DMS114 treated with DMSO at 0.1 percent for 48 hours (cell line): ENCODE measurements around the gene DNM1.

Source experiments
- DNase-seq: peaks from one replicate; lab custom pipeline; 2025; ENCODE audit not compliant: unreplicated experiment; lab: John Stamatoyannopoulos, UW

Gene DNM1

GRCh38 chr9:128203024-128203706, at the start of gene DNM1:
Gene DNM1 (plus strand): TSS chr9:128203379. CDS start chr9:128203471, 92 bp downstream.
- peak; percentile 27 for DNase-seq

- no peak for DNase-seq
Measured at GRCh38 chr9:128153947-128154695, 49.1 kb upstream of the DNM1 start.

GRCh38 chr9:128155736-128156500, 47.3 kb upstream of the DNM1 start:
- DNase-seq, result no peak

- no peak for DNase-seq
Measured at GRCh38 chr9:128159522-128159783, 43.7 kb upstream of the DNM1 start.

- DNase-seq, result peak; percentile 70
Measured at GRCh38 chr9:128159784-128160602, 43.2 kb upstream of the DNM1 start, which contains the start of gene BBLN. Gene BBLN (plus strand): TSS chr9:128160265. CDS start chr9:128160408, 143 bp downstream.

GRCh38 chr9:128160603-128160987, 42.6 kb upstream of the DNM1 start:
- DNase-seq, result no peak

GRCh38 chr9:128161215-128161902, 41.8 kb upstream of the DNM1 start:
- DNase-seq, result no peak

- DNase-seq, result no peak
Measured at GRCh38 chr9:128162215-128163026, 40.8 kb upstream of the DNM1 start.

- DNase-seq, result no peak
Measured at GRCh38 chr9:128163027-128163515, 40.1 kb upstream of the DNM1 start.

- no peak for DNase-seq
Measured at GRCh38 chr9:128163523-128164306, 39.5 kb upstream of the DNM1 start.

GRCh38 chr9:128164307-128164885, 38.8 kb upstream of the DNM1 start:
- DNase-seq, result no peak

- DNase-seq, result no peak
Measured at GRCh38 chr9:128166169-128166568, 37.0 kb upstream of the DNM1 start.

- DNase-seq, result no peak
Measured at GRCh38 chr9:128167209-128167608, 36.0 kb upstream of the DNM1 start.

- DNase-seq, result no peak
Measured at GRCh38 chr9:128168731-128169308, 34.4 kb upstream of the DNM1 start.

- no peak for DNase-seq
Measured at GRCh38 chr9:128169492-128169891, 33.7 kb upstream of the DNM1 start.

- DNase-seq, result no peak
Measured at GRCh38 chr9:128169925-128170324, 33.3 kb upstream of the DNM1 start.

- DNase-seq, result no peak
Measured at GRCh38 chr9:128174062-128174461, 29.1 kb upstream of the DNM1 start.

- no peak for DNase-seq
Measured at GRCh38 chr9:128175102-128175563, 28.0 kb upstream of the DNM1 start.
